ENCODE results near the gene SOCS1.

SOCS1 gene

DNA sequence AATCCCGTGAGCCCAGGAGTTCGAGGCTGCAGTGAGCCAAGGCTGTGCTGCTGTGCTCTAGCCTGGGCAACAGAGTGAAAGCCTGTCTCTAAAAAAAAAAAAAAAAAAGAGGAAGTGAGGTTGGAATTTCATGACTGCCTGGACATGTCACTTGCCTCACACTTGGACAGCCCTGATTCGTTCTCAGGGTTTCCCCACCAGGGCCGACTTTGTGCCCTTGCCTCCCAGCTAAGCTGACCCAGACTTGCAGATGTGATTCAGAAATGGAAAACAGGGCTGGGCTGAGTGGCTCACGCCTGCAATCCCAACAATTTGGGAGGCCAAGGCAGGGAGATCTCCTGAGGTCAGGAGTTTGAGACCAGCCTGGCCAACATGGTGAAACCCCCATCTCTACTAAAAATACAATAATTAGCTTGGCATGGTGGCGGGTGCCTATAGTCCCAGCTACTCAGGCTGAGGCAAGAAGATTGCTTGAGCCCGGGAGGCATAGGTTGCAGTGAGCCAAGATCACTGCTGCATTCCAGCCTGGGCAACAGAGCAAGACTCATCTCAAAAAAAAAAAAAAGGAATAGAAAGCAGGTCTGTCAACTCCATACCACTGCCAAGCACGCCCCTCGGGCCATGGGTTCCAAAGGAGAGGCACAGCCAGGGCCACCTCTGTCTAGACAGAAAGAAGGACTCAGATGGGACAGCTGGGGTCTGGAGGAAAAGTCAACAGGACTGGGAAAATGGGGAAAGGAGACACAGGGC lies 46.9 kb downstream of the SOCS1 start:
- no peaks in the 10 kb centered on the region for H3K4me1 ChIP-seq (ENCODE audit: low read length)
- no peak overlapping the region for H3K9ac ChIP-seq (ENCODE audit: low read length)
- no peak overlapping the region for H3K4me2 ChIP-seq (ENCODE audit: low read depth, low read length)
- no peak for DNase-seq
- no peaks in the 10 kb centered on the region for H3K36me3 ChIP-seq (replicated peaks; ENCODE audit: insufficient read depth, low read length)
- H3F3A ChIP-seq (ENCODE audit: insufficient read depth, low read length) = no peaks in the 10 kb centered on the region
- no peak overlapping the region for H3K27ac ChIP-seq (ENCODE audit: low read length)
- no peaks in the 10 kb centered on the region for H4K20me1 ChIP-seq (ENCODE audit: insufficient read depth, low read length)
- H3K4me3 ChIP-seq (ENCODE audit: low read length) = no peak overlapping the region
- no peaks in the 10 kb centered on the region for H3K9me2 ChIP-seq (replicated peaks; ENCODE audit: insufficient read depth, low read length)
- H3K79me2 ChIP-seq (ENCODE audit: low read length) = no peaks in the 10 kb centered on the region
- TF ChIP-seq EZH2phosphoT487 (IDR thresholded peaks at IDR 0.05; ENCODE audit: low read length) = no peak
- no peak for TF ChIP-seq CTCF (IDR thresholded peaks at IDR 0.05; ENCODE audit: low read length)
- no peak for TF ChIP-seq EZH2 (optimal IDR thresholded peaks at IDR 0.05; ENCODE audit: low read depth, low read length)
- no peaks in the 10 kb centered on the region for H3K9me3 ChIP-seq (replicated peaks; ENCODE audit: insufficient read depth, low read length)
- no peak overlapping the region for H2AFZ ChIP-seq (ENCODE audit: low read length)
- peaks cover 27% of the 10 kb centered on the region for H3K27me3 ChIP-seq (replicated peaks; ENCODE audit: insufficient read depth, low read length)

- Histone ChIP-seq H3K4me1 (ENCODE audit: low read length) (no peaks in the 10 kb centered on the region), H3K4me3 (ENCODE audit: low read length) (no peak overlapping the region), H3F3A (ENCODE audit: insufficient read depth, low read length) (no peaks in the 10 kb centered on the region), H2AFZ (ENCODE audit: low read length) (no peak overlapping the region), H3K36me3 (replicated peaks; ENCODE audit: insufficient read depth, low read length) (no peaks in the 10 kb centered on the region), H3K79me2 (ENCODE audit: low read length) (no peaks in the 10 kb centered on the region), H3K9me3 (replicated peaks; ENCODE audit: insufficient read depth, low read length) (no peaks in the 10 kb centered on the region), H3K27me3 (replicated peaks; ENCODE audit: insufficient read depth, low read length) (peaks cover 22% of the 10 kb centered on the region), H3K27ac (ENCODE audit: low read length) (no peak overlapping the region), H3K9me2 (replicated peaks; ENCODE audit: insufficient read depth, low read length) (no peaks in the 10 kb centered on the region), H3K9ac (ENCODE audit: low read length) (no peak overlapping the region), H4K20me1 (ENCODE audit: insufficient read depth, low read length) (no peaks in the 10 kb centered on the region), H3K4me2 (ENCODE audit: low read depth, low read length) (no peak overlapping the region)
- DNase-seq = no peak
- TF ChIP-seq CTCF (IDR thresholded peaks at IDR 0.05; ENCODE audit: low read length) (no peak), EZH2phosphoT487 (IDR thresholded peaks at IDR 0.05; ENCODE audit: low read length) (no peak), EZH2 (optimal IDR thresholded peaks at IDR 0.05; ENCODE audit: low read depth, low read length) (no peak)
These were observed 48.4 kb downstream of the SOCS1 start for GRCh38 chr16:11207646-11208045.

GRCh38 chr16:11205754-11206581 lies 50.0 kb downstream of the SOCS1 start:
- no peaks in the 10 kb centered on the region for H3K79me2 ChIP-seq (ENCODE audit: low read length)
- H3K4me2 ChIP-seq (ENCODE audit: low read depth, low read length) = no peak overlapping the region
- TF ChIP-seq CTCF (IDR thresholded peaks at IDR 0.05; ENCODE audit: low read length) = no peak
- no peak for TF ChIP-seq EZH2phosphoT487 (IDR thresholded peaks at IDR 0.05; ENCODE audit: low read length)
- no peak for TF ChIP-seq EZH2 (optimal IDR thresholded peaks at IDR 0.05; ENCODE audit: low read depth, low read length)

More at GRCh38 chr16:11205754-11206581, 50.0 kb downstream of the SOCS1 start:
- H4K20me1 ChIP-seq (ENCODE audit: insufficient read depth, low read length) = no peaks in the 10 kb centered on the region
- H2AFZ ChIP-seq (ENCODE audit: low read length) = no peak overlapping the region
- no peaks in the 10 kb centered on the region for H3K4me1 ChIP-seq (ENCODE audit: low read length)
- DNase-seq = no peak
- peaks cover 8% of the 10 kb centered on the region; the same call in 1 of the 2 replicates for H3K27me3 ChIP-seq (replicated peaks; ENCODE audit: insufficient read depth, low read length)
- no peak overlapping the region for H3K4me3 ChIP-seq (ENCODE audit: low read length)
- H3K36me3 ChIP-seq (replicated peaks; ENCODE audit: insufficient read depth, low read length) = no peaks in the 10 kb centered on the region
- no peaks in the 10 kb centered on the region for H3K9me3 ChIP-seq (replicated peaks; ENCODE audit: insufficient read depth, low read length)
- no peak overlapping the region for H3K27ac ChIP-seq (ENCODE audit: low read length)
- H3K9me2 ChIP-seq (replicated peaks; ENCODE audit: insufficient read depth, low read length) = no peaks in the 10 kb centered on the region
- no peak overlapping the region for H3K9ac ChIP-seq (ENCODE audit: low read length)
- no peaks in the 10 kb centered on the region for H3F3A ChIP-seq (ENCODE audit: insufficient read depth, low read length)

Data from MM.1S (cell line).